ENCODE data around the gene TNFRSF6B.

Gene TNFRSF6B

GRCh38 chr20:63653041-63653973 is 43.1 kb upstream of the TNFRSF6B start, which contains the start of gene STMN3:
TSS of gene STMN3 (minus strand) at chr20:63653424. CDS start at chr20:63653345, 79 bp downstream.
- H3K27ac ChIP-seq (ENCODE audit: insufficient read depth in 1 of 2, low read depth in 1 of 2, low read length in 2 of 2, poor library complexity in 1 of 2, severe bottlenecking in 2 of 2) = peak within 1 kb of the TSS in 1 of 2 experiments; percentile 49
- under 1% methylated on average over 33 of the region's 73 CpGs for WGBS (ENCODE audit: insufficient coverage)
- DNase-seq = peak; percentile 92 to 96 (median 94)
- H3K4me1 ChIP-seq (ENCODE audit: control extremely low read depth in 1 of 4, control insufficient read depth in 4 of 4, insufficient read depth in 4 of 4, low read length in 3 of 4) = peaks cover 0 to 46% (median 44%) of the 10 kb centered on the region in 4 experiments
- H3K36me3 ChIP-seq (ENCODE audit: control insufficient read depth in 4 of 4, insufficient read depth in 4 of 4, low read length in 3 of 4) = peaks cover 0 to 6% (median 0%) of the 10 kb centered on the region in 4 experiments
- peak within 1 kb of the TSS; percentile 61 to 86 (median 79) for H3K4me3 ChIP-seq (ENCODE audit: control insufficient read depth in 1 of 7, extremely low read depth in 1 of 7, insufficient read depth in 4 of 7, low read depth in 2 of 7, low read length in 6 of 7)
- ChIA-PET POLR2A (interaction anchor here (0.5 to 1.1 kb wide), 2 partner anchors 11 to 55 kb away, joined by 3 to 7 read pairs; partner anchors contain the start of genes ARFRP1 and ZGPAT), CTCF (interaction anchor here (1.0 to 3.1 kb wide), 2 partner anchors 11 to 80 kb away, joined by 3 to 17 read pairs; no protein-coding TSS in a partner anchor)
- H3K9me3 ChIP-seq (ENCODE audit: control extremely low read depth in 1 of 5, control insufficient read depth in 4 of 5, insufficient read depth in 2 of 5, low read depth in 1 of 5, low read length in 4 of 5) = no peaks in the 10 kb centered on the region
- H3K27me3 ChIP-seq (replicated peaks in 2 of 5; ENCODE audit: control insufficient read depth in 4 of 5, insufficient read depth in 5 of 5, low read length in 4 of 5) = no peaks in the 10 kb centered on the region

GRCh38 chr20:63653974-63654668 is 42.3 kb upstream of the TNFRSF6B start:
- Histone ChIP-seq H3K36me3 (ENCODE audit: control insufficient read depth in 4 of 4, insufficient read depth in 4 of 4, low read length in 3 of 4) (peaks cover 0 to under 1% (median 0%) of the 10 kb centered on the region in 4 experiments), H3K4me3 (ENCODE audit: control insufficient read depth in 1 of 7, extremely low read depth in 1 of 7, insufficient read depth in 4 of 7, low read depth in 2 of 7, low read length in 6 of 7) (peak overlapping the region; percentile 33 to 86 (median 79)), H3K27ac (ENCODE audit: insufficient read depth in 1 of 2, low read depth in 1 of 2, low read length in 2 of 2, poor library complexity in 1 of 2, severe bottlenecking in 2 of 2) (peak overlapping the region in 1 of 2 experiments; percentile 49), H3K27me3 (replicated peaks in 2 of 5; ENCODE audit: control insufficient read depth in 4 of 5, insufficient read depth in 5 of 5, low read length in 4 of 5) (no peaks in the 10 kb centered on the region), H3K4me1 (ENCODE audit: control extremely low read depth in 1 of 4, control insufficient read depth in 4 of 4, insufficient read depth in 4 of 4, low read length in 3 of 4) (peaks cover 0 to 51% (median 49%) of the 10 kb centered on the region in 4 experiments), H3K9me3 (ENCODE audit: control extremely low read depth in 1 of 5, control insufficient read depth in 4 of 5, insufficient read depth in 2 of 5, low read depth in 1 of 5, low read length in 4 of 5) (no peaks in the 10 kb centered on the region)
- ChIA-PET CTCF (interaction anchor here (1.0 to 1.4 kb wide), 2 partner anchors 73 to 81 kb away, joined by 3 read pairs; no protein-coding TSS in a partner anchor), POLR2A (interaction anchor here (1.1 kb wide), 1 partner anchor 12 kb away, joined by 7 read pairs; no protein-coding TSS in a partner anchor)
- 80% methylated on average over 7 of the region's 15 CpGs for WGBS (ENCODE audit: insufficient coverage)
- peak in 2 of 3 donors; percentile 25 to 27 for DNase-seq

DNA sequence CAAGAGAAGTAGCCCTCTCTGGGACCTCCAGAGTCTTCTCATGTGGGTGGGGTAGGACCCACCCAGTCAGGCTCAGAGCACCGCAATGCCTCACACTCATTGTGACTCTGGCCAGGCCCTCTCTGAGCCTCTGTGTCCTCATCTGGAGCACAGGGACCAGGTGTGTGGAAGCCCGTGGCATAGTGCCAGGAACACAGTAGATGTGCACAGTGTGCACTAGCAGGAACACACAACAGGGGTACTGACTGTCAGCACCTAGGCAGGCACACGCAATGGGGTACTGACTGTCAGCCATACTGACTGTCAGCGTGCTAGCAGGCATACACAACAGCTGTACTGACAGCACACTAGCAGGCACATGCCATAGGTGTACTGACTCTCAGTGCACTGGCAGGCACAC is 41.2 kb upstream of the TNFRSF6B start:
- H3K4me3 ChIP-seq (ENCODE audit: control insufficient read depth in 1 of 7, extremely low read depth in 1 of 7, insufficient read depth in 4 of 7, low read depth in 2 of 7, low read length in 6 of 7) = peak overlapping the region in 1 of 7 experiments; percentile 15
- H3K4me1 ChIP-seq (ENCODE audit: control extremely low read depth in 1 of 4, control insufficient read depth in 4 of 4, insufficient read depth in 4 of 4, low read length in 3 of 4) = peaks cover 0 to 57% (median 53%) of the 10 kb centered on the region in 4 experiments
- POLR2A ChIA-PET = no interaction called here

GRCh38 chr20:63656451-63656850 is 40.0 kb upstream of the TNFRSF6B start:
- peaks cover 0 to 54% (median 47%) of the 10 kb centered on the region in 4 experiments for H3K4me1 ChIP-seq (ENCODE audit: control extremely low read depth in 1 of 4, control insufficient read depth in 4 of 4, insufficient read depth in 4 of 4, low read length in 3 of 4)
- no peaks in the 10 kb centered on the region for H3K9me3 ChIP-seq (ENCODE audit: control extremely low read depth in 1 of 5, control insufficient read depth in 4 of 5, insufficient read depth in 2 of 5, low read depth in 1 of 5, low read length in 4 of 5)
- H3K27ac ChIP-seq (ENCODE audit: insufficient read depth in 1 of 2, low read depth in 1 of 2, low read length in 2 of 2, poor library complexity in 1 of 2, severe bottlenecking in 2 of 2) = no peak overlapping the region
- no peaks in the 10 kb centered on the region for H3K27me3 ChIP-seq (replicated peaks in 2 of 5; ENCODE audit: control insufficient read depth in 4 of 5, insufficient read depth in 5 of 5, low read length in 4 of 5)
- ChIA-PET CTCF (interaction anchor here (0.7 to 1.2 kb wide), 2 partner anchors 8 to 11 kb away, joined by 3 to 5 read pairs; no protein-coding TSS in a partner anchor), POLR2A (interaction anchor here (0.6 kb wide), 1 partner anchor 26 kb away, joined by 6 read pairs; no protein-coding TSS in a partner anchor)
- DNase-seq = no peak
- peaks cover 0 to 10% (median 3%) of the 10 kb centered on the region in 4 experiments for H3K36me3 ChIP-seq (ENCODE audit: control insufficient read depth in 4 of 4, insufficient read depth in 4 of 4, low read length in 3 of 4)
- 86% methylated on average over 3 of the region's 3 CpGs for WGBS (ENCODE audit: insufficient coverage)
- H3K4me3 ChIP-seq (ENCODE audit: control insufficient read depth in 1 of 7, extremely low read depth in 1 of 7, insufficient read depth in 4 of 7, low read depth in 2 of 7, low read length in 6 of 7) = no peak overlapping the region

More for the DNA sequence above, 41.2 kb upstream of the TNFRSF6B start:
- Histone ChIP-seq H3K36me3 (ENCODE audit: control insufficient read depth in 4 of 4, insufficient read depth in 4 of 4, low read length in 3 of 4) (no peaks in the 10 kb centered on the region), H3K27me3 (replicated peaks in 2 of 5; ENCODE audit: control insufficient read depth in 4 of 5, insufficient read depth in 5 of 5, low read length in 4 of 5) (no peaks in the 10 kb centered on the region), H3K27ac (ENCODE audit: insufficient read depth in 1 of 2, low read depth in 1 of 2, low read length in 2 of 2, poor library complexity in 1 of 2, severe bottlenecking in 2 of 2) (no peak overlapping the region), H3K9me3 (ENCODE audit: control extremely low read depth in 1 of 5, control insufficient read depth in 4 of 5, insufficient read depth in 2 of 5, low read depth in 1 of 5, low read length in 4 of 5) (no peaks in the 10 kb centered on the region)
- no peak for DNase-seq
- CTCF ChIA-PET = interaction anchor here (1.1 to 1.4 kb wide), 2 partner anchors 53 to 74 kb away, joined by 3 read pairs; no protein-coding TSS in a partner anchor
- whole genome bisulfite sequencing (ENCODE audit: insufficient coverage) = 76% methylated on average over 3 of the region's 4 CpGs

- Histone ChIP-seq H3K4me1 (ENCODE audit: control extremely low read depth in 1 of 4, control insufficient read depth in 4 of 4, insufficient read depth in 4 of 4, low read length in 3 of 4) (peaks cover 0 to 46% (median 39%) of the 10 kb centered on the region in 4 experiments), H3K9me3 (ENCODE audit: control extremely low read depth in 1 of 5, control insufficient read depth in 4 of 5, insufficient read depth in 2 of 5, low read depth in 1 of 5, low read length in 4 of 5) (no peaks in the 10 kb centered on the region), H3K36me3 (ENCODE audit: control insufficient read depth in 4 of 4, insufficient read depth in 4 of 4, low read length in 3 of 4) (peaks cover 0 to 20% (median 6%) of the 10 kb centered on the region in 4 experiments), H3K27me3 (replicated peaks in 2 of 5; ENCODE audit: control insufficient read depth in 4 of 5, insufficient read depth in 5 of 5, low read length in 4 of 5) (no peaks in the 10 kb centered on the region), H3K27ac (ENCODE audit: insufficient read depth in 1 of 2, low read depth in 1 of 2, low read length in 2 of 2, poor library complexity in 1 of 2, severe bottlenecking in 2 of 2) (peak overlapping the region; percentile 75 to 83), H3K4me3 (ENCODE audit: control insufficient read depth in 1 of 7, extremely low read depth in 1 of 7, insufficient read depth in 4 of 7, low read depth in 2 of 7, low read length in 6 of 7) (peak overlapping the region; percentile 76 to 98 (median 93))
- ChIA-PET POLR2A (interaction anchor here (1.2 kb wide), 1 partner anchor 15 kb away, joined by 8 read pairs; no protein-coding TSS in a partner anchor), CTCF (interaction anchor here (0.9 to 2.1 kb wide), 6 partner anchors 9 to 286 kb away, joined by 3 to 5 read pairs (median 3); no protein-coding TSS in a partner anchor)
- peak in 2 of 3 donors; percentile 26 to 51 for DNase-seq
- 78% methylated on average over 21 of the region's 31 CpGs for WGBS (ENCODE audit: insufficient coverage)
Observed at GRCh38 chr20:63657260-63657936, 39.1 kb upstream of the TNFRSF6B start.

All from common myeloid progenitor, CD34-positive (primary cell).